Small intestine (tissue), 7 donors: Measurements from ENCODE around the gene KCNQ4. TPM values are rescaled to one million over a fixed set of nuclear protein-coding genes. Genes with fewer than 3 reads are reported as not detected.

ENCODE experiments used
- DNase-seq, 2 donors: peaks; one replicate each; pipeline versions ENCODE4 v3.0.0 to v3.0.0-alpha.2; 2013
- FAIRE-seq: peaks from 2 replicates; lab custom pipeline; 2012; peaks lifted over from hg19 to GRCh38; lab: Jason Lieb, UNC
- H3K27ac ChIP-seq, 3 donors: one replicate each; pipeline ENCODE4 v1.5.1; 2013; ENCODE audit warnings: low read length in 2 of 3, mild to moderate bottlenecking in 2 of 3, control low read depth in 1 of 3, inconsistent platforms in 1 of 3, low read depth in 1 of 3, moderate library complexity in 1 of 3
- H3K27me3 ChIP-seq, 3 donors: one replicate each; pipeline ENCODE4 v1.6.1; 2013; ENCODE audit warnings: low read length in 3 of 3, inconsistent platforms in 1 of 3; ENCODE audit not compliant: control insufficient read depth in 3 of 3, insufficient read depth in 3 of 3
- H3K36me3 ChIP-seq, 3 donors: one replicate each; pipeline ENCODE4 v1.6.1; 2013; ENCODE audit warnings: low read length in 3 of 3, inconsistent platforms in 1 of 3, low read depth in 1 of 3, mild to moderate bottlenecking in 1 of 3, moderate library complexity in 1 of 3; ENCODE audit not compliant: control insufficient read depth in 3 of 3, insufficient read depth in 2 of 3
- H3K4me1 ChIP-seq, 3 donors: one replicate each; pipeline ENCODE4 v1.6.1; 2013; ENCODE audit warnings: low read length in 2 of 3, inconsistent platforms in 1 of 3, low read depth in 1 of 3, mild to moderate bottlenecking in 1 of 3, moderate library complexity in 1 of 3; ENCODE audit not compliant: control insufficient read depth in 3 of 3, insufficient read depth in 2 of 3
- H3K4me3 ChIP-seq, 3 donors: one replicate each; pipeline ENCODE4 v1.5.1; 2013; ENCODE audit warnings: low read length in 3 of 3, control low read depth in 1 of 3, inconsistent platforms in 1 of 3, low read depth in 1 of 3, mild to moderate bottlenecking in 1 of 3, moderate library complexity in 1 of 3
- H3K9me3 ChIP-seq, 2 donors: one replicate each; pipeline ENCODE4 v1.6.1; 2013; ENCODE audit warnings: low read depth in 1 of 2, low read length in 1 of 2; ENCODE audit not compliant: control insufficient read depth in 2 of 2, insufficient read depth in 1 of 2
- WGBS, 3 donors: extraction: QIAGEN DNeasy Blood & Tissue Kit; methylation state at CpG; one replicate each; pipeline ENCODE4 v1.1.7; 2013; 5-methylcytosine and 5-hydroxymethylcytosine counted together
- polyA plus RNA-seq, 4 donors: library from polyadenylated mRNA; stranded (reverse) in 3 of 4; unstranded in 1 of 4; fragments of 200-250 nt in 3 of 4; fragments of 120-200 nt in 1 of 4; gene quantifications; one replicate each; pipeline versions ENCODE4 v1.2.1 to v1.2.3, GENCODE V29; 2013
- donor health status: healthy with polysubstance abuse.
- donor health status: control.
- donor health status: control.
- donor health status: Bipolar disorder and iron deficiency.
- donor health status: healthy.

The KCNQ4 gene
- polyA plus RNA-seq, 4 donors = 0.45 to 1.9 (median 0.92) TPM

- no peak for DNase-seq
- WGBS, 3 donors = 49 to 67% (median 61%) methylated on average over 10 to 11 of the region's 11 CpGs
- FAIRE-seq = no peak
- Histone ChIP-seq H3K27ac (no peak overlapping the region), H3K9me3 (peaks cover 0 to 6% of the 10 kb centered on the region in 2 donors), H3K4me1 (peaks cover 0 to 10% (median 3%) of the 10 kb centered on the region in 3 donors), H3K4me3 (no peak overlapping the region), H3K36me3 (peaks cover 0 to 6% (median 3%) of the 10 kb centered on the region in 3 donors), H3K27me3 (peaks cover 0 to 24% (median 2%) of the 10 kb centered on the region in 3 donors)
These were observed 2.6 kb upstream of the KCNQ4 start for GRCh38 chr1:40780678-40781607.

GRCh38 chr1:40781608-40781971, 2.0 kb upstream of the KCNQ4 start:
- H3K27ac ChIP-seq = no peak overlapping the region
- peaks cover 0 to 10% (median 3%) of the 10 kb centered on the region in 3 donors for H3K4me1 ChIP-seq
- H3K4me3 ChIP-seq = no peak overlapping the region
- 69 to 94% (median 89%) methylated on average over 2 of the region's 2 CpGs for WGBS, 3 donors
- H3K36me3 ChIP-seq = peaks cover 0 to 3% (median 0%) of the 10 kb centered on the region in 3 donors
- peaks cover 0 to 29% (median 2%) of the 10 kb centered on the region in 3 donors for H3K27me3 ChIP-seq
- FAIRE-seq (no peak), DNase-seq (no peak)
- peaks cover 0 to under 1% of the 10 kb centered on the region in 2 donors for H3K9me3 ChIP-seq

GRCh38 chr1:40782371-40782956, 1.1 kb upstream of the KCNQ4 start:
- WGBS, 3 donors = 9 to 24% (median 20%) methylated on average over 17 to 20 of the region's 20 CpGs
- peak; percentile 37 to 55 for DNase-seq
- no peak for FAIRE-seq
- Histone ChIP-seq H3K4me1 (peaks cover 0 to 10% (median 3%) of the 10 kb centered on the region in 3 donors), H3K27me3 (peaks cover 0 to 30% (median 2%) of the 10 kb centered on the region in 3 donors), H3K36me3 (peaks cover 0 to 2% (median 0%) of the 10 kb centered on the region in 3 donors), H3K27ac (no peak overlapping the region), H3K4me3 (peak overlapping the region in 1 of 3 donors; percentile 21), H3K9me3 (no peaks in the 10 kb centered on the region)

GRCh38 chr1:40784141-40784770, 669 bp downstream of the KCNQ4 start:
- Histone ChIP-seq H3K4me3 (peak overlapping the region; percentile 29 to 59 (median 42)), H3K4me1 (peaks cover 0 to 10% (median 3%) of the 10 kb centered on the region in 3 donors), H3K36me3 (no peaks in the 10 kb centered on the region), H3K27ac (no peak overlapping the region), H3K27me3 (peaks cover 0 to 30% (median 2%) of the 10 kb centered on the region in 3 donors), H3K9me3 (no peaks in the 10 kb centered on the region)
- DNase-seq = peak in 1 of 2 donors; percentile 28
- WGBS, 3 donors = 14 to 24% (median 14%) methylated on average over 32 to 63 of the region's 63 CpGs
- FAIRE-seq = no peak

GRCh38 chr1:40784771-40785151, 1.2 kb downstream of the KCNQ4 start:
- Histone ChIP-seq H3K27ac (no peak overlapping the region), H3K9me3 (no peaks in the 10 kb centered on the region), H3K27me3 (peaks cover 0 to 30% (median 2%) of the 10 kb centered on the region in 3 donors), H3K36me3 (no peaks in the 10 kb centered on the region), H3K4me1 (peaks cover 0 to 10% (median 3%) of the 10 kb centered on the region in 3 donors), H3K4me3 (peak overlapping the region in 1 of 3 donors; percentile 29)
- FAIRE-seq (no peak), DNase-seq (no peak)
- WGBS, 3 donors = 65 to 81% (median 66%) methylated on average over 10 of the region's 10 CpGs

GRCh38 chr1:40785446-40785845, 1.9 kb downstream of the KCNQ4 start:
- FAIRE-seq (no peak), DNase-seq (no peak)
- Histone ChIP-seq H3K9me3 (no peaks in the 10 kb centered on the region), H3K27ac (no peak overlapping the region), H3K27me3 (peaks cover 0 to 30% (median 2%) of the 10 kb centered on the region in 3 donors), H3K4me1 (peaks cover 0 to 10% (median 3%) of the 10 kb centered on the region in 3 donors), H3K36me3 (no peaks in the 10 kb centered on the region), H3K4me3 (no peak overlapping the region)
- WGBS, 3 donors = 95 to 98% (median 96%) methylated on average over 7 of the region's 7 CpGs

- H3K27ac ChIP-seq = no peak overlapping the region
- WGBS, 3 donors = 66 to 75% (median 69%) methylated on average over 8 to 9 of the region's 9 CpGs
- H3K9me3 ChIP-seq = no peaks in the 10 kb centered on the region
- no peaks in the 10 kb centered on the region for H3K36me3 ChIP-seq
- peaks cover 0 to 10% (median 3%) of the 10 kb centered on the region in 3 donors for H3K4me1 ChIP-seq
- DNase-seq (no peak), FAIRE-seq (no peak)
- H3K27me3 ChIP-seq = peaks cover 0 to 32% (median 2%) of the 10 kb centered on the region in 3 donors
- H3K4me3 ChIP-seq = no peak overlapping the region
These were observed 2.8 kb downstream of the KCNQ4 start for GRCh38 chr1:40786171-40786994.
